Measurements from ENCODE around the gene CDR2.
"Not testable (repeated sequence)": the region's sequence is repeated elsewhere in the genome, so short reads cannot be mapped to it uniquely, and the experiment has no call there.

CDR2 gene

GRCh38 chr16:22322741-22323140 is 51.7 kb downstream of the CDR2 start:
- no peak for DNase-seq

DNA sequence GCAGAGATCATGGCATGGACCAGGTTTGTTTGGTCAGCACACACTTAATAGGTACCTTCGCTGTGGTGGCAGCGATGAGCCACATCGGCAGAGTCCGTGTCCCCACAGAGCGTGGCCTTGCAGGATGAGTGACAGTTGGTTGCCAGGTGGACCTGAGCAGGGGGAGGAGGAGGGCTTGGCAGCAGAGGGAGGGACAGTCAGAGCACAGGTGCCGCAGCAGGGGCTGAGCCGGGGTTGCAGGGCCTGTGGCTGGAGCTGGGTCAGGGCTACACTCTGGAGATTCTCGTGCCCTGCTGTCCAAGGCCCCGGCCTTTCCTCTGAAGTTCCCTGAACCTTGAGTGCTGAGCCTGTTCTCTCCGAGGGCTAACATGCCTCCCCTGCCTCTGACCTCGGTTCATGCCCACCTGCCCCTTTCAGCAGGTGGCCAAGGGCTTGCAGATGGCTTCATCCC is 52.4 kb downstream of the CDR2 start:
- DNase-seq, result no peak

- peak; percentile 67 for DNase-seq
These were observed 52.9 kb downstream of the CDR2 start for GRCh38 chr16:22321340-22322001.

DNA sequence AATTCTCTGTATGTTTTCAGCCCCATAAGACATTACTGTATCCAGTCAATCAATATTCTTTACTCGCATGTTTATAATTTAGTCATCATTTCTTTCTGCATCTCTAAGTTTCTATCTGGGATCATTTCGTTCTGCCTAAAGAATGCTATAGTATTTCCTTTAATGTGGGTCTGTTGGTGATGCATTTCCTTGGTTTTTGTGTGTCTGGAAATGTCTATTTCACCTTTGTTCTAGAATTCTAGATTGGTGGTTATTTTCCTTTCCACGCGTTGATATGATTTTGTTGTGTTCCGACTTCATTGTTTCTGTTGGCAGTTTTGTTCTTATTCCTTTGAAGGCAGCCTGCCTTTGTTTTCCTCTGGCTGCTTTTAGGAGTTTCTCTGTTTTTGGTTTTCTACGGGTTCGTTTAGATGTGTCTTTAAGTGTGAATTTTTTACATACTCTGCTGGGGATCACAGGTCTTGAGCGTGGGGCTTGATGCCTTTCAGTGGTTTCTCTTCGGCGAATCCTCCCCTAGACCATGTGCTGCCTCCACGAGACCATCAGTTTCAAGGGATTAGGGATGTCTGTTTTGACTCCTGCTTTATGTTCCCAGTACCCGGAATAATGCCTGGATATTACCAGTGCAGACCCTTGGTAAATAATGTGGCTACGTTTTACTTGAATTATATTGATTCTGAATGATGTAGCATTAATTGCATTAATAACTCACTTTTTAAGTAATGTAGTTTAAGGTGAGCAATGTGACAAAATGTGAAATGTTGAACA is 53.7 kb downstream of the CDR2 start:
- DNase-seq, result no peak

GRCh38 chr16:22318690-22319358 is 55.6 kb downstream of the CDR2 start:
- peak; percentile 58 for DNase-seq

DNA sequence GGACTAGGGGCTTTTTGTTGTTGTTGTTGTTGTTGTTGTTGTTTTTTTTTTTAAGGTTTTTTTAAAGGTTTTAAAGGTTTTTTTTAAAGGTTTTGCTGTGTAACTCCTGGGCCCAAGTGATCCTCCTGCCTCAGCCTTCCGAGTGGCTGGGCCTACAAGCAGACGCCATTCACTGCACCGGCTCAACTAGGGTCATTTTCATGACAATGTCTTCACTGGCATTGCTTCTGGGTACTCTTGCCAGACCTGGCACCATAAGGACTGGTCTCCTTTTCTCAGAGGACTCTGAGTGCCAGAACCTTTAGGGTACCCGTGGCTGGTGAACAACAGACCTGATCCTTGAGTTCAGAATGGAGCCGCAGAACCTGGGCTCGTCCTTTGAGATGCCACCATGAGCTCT is 56.8 kb downstream of the CDR2 start:
- DNase-seq, result no peak

DNA sequence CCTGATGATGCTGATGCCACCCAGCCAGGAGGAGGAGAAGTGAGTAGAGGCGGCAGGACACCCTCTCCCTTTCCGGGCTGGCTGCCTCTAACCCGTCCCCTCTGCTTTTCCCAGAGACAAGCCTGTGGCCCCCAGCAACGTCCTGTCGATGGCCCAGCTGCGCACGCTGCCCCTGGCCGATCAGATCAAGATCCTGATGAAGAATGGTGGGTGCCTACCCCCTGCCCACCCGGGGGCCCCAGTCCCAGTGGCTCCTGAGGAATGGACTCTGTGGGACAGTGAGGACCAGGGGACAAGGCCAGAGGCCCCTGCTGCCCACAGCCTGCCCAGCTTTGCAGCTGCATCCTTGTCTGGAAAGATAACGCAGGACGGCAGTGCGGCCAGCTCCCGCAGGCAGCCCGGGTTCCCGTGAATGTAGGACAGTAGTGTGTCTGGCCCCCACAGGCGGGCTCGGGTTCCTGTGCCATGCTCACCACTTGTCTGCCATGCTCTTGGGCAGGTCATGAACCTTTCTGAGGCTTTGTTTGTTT is 57.4 kb downstream of the CDR2 start:
- no peak for DNase-seq

GRCh38 chr16:22316411-22316811 is 58.0 kb downstream of the CDR2 start:
- DNase-seq, result no peak

GRCh38 chr16:22315979-22316378 is 58.4 kb downstream of the CDR2 start:
- no peak for DNase-seq

DNA sequence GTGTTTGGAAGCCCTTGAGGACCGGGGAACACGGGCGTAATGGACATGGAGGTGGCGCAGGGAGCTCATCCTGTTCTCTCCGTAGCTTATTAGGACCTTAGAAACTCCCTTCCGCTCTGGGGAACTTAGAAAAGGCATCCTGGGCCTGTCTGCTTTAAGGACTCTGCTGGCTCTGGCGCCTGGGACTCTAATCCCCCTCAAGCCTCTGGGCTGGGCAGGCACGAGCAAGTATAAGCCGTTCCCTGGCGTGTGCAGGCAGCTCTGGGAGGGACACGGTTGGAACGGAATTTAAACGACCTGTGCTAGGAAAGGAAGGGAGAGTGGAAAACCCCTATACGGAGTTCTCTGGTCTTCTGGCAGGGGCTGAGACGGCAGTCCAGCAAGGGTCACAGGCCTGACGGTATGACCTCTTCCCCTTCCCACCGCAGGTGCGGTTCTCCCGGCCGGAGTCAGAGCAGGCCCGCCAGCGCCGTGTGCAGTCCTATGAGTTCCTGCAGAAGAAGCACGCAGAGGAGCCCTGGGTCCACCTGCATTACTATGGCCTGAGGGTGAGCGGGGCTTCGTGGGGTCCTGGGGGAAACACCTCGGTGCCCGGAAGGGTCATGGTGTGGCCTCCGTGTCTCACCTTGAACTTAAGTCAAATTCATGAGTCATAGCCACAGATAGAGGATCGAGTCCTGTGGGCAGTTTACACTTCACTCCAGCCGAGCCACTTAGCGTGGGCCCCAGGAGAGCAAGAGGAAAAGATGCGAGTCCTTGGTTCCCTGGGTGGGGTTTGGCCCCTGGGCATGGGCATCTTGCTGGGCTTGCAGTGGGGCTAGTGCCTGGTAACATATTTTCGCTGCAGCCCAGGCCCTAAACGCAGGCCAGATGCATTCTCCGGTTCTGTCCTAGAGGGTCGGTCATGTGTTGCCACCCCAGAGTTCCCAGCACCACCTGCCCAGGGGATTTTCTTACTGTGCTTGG is 59.5 kb downstream of the CDR2 start:
- no peak for DNase-seq

- DNase-seq, result no peak
These were observed 60.4 kb downstream of the CDR2 start for GRCh38 chr16:22313876-22314470.

DNA sequence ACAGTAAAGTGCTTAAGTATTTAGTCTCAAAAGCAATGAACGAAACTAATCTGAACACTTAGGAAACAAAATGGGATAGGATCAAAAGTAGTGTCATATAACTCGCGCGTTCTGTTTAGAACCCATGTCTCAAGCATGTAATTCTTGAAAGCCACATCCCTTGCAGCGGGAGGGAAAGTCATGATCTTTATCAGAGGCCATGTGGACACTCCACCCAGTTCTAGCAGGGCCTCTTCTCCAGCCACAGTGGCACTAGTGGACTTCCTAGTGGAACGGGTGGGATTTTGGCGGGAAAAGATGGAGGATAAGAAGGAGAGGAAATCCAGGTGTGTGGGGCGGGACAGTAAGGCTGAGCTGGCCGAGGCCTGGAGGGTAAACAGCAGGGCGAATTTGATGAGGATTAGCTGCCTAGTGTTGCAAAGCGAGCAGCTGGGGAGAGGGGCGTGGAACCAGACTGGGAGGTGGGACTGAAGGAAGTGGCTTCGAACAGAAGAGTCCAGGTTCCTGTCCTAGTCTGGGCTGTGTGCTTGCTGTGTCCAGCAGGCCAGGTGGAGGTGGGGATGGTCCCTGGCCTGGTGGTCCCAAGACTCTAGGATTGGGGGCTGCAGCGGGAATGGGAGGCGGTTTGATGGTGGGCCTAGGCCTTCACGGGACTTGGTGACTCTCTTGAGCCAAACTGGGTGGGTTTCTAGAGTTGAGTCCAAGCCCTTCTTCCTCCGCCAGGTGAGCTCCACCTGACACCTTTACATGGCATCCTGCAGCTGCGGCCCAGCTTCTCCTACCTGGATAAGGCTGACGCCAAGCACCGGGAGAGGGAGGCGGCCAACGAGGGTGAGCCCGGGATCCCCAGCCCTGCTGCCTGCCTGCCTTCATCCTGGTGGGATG is 61.3 kb downstream of the CDR2 start:
- DNase-seq, result no peak

DNA sequence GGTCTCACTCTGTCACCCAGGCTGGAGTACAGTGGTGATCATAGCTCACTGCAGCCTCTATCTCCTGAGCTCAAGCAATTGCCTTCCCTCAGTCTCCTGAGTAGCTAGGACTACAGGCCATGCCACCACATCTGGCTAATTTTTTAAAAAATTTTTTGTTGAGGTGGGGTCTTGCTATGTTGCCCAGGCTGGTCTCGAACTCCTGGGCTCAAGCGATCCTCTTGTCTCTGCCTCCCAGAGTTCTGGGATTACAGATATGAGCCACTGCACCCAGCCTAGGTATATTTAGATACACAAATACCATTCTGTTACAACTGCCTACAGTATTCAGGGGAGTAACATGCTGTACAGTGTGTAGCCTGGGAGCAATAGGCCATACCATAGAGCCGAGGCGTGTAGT is 62.9 kb downstream of the CDR2 start:
- no peak for DNase-seq

- no peak for DNase-seq
These were observed 65.4 kb downstream of the CDR2 start for GRCh38 chr16:22308824-22309520.

GRCh38 chr16:22307838-22308237 is 66.6 kb downstream of the CDR2 start:
- DNase-seq, result no peak

GRCh38 chr16:22306788-22307187 is 67.6 kb downstream of the CDR2 start:
- no peak for DNase-seq

DNA sequence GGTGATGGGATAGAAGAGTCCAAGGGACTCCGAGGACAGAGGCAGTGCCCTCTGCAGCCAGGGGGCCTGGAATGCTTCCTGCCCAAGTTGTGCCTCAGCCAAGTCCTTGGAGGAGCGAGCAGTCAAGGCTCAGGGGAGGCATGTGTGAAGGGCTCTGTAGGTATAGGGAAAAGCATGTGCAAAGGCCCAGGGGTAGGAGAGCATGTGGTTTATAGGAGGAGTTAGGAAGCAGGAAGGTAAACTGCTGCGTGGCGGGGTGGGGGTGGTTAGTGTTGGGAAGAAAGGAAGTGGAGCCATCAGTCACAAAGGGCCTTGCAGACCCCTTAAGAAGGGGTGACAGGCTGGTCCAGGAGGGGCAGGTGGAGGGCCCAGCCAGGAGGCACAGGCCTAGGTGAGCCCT is 70.0 kb downstream of the CDR2 start:
- no peak for DNase-seq

- no peak for DNase-seq
These were observed 71.5 kb downstream of the CDR2 start for GRCh38 chr16:22302776-22303363.

GRCh38 chr16:22301423-22301822 is 73.0 kb downstream of the CDR2 start:
- not testable (repeated sequence) for DNase-seq
